ENCODE data around the gene RAD50. TPM values are rescaled to one million over a fixed set of nuclear protein-coding genes. Genes with fewer than 3 reads are reported as not detected.

Gene RAD50
- total RNA-seq, 2 experiments from 2014 or later, result 33.3 to 38.5 TPM

DNA sequence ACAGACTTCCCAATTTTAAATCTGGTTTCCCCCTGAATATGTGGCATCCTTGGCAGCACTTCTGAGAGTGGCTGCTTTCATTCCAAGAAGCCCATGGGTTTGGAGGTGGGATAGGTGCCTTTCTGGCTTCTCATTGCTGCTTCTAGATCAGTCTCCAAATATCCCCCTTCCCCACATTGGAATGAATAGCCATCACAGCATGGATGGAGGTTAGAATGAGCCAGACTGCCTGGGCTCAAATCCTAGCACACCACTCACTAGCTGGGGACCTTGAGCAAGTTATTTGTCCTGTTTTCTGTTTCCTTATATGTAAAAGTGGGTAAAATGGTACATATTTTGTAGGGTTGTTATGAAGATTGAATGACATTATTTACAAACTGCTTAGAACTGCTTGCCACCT, 87.4 kb downstream of the RAD50 start:
- H3K4me1 Mint-ChIP-seq, result peaks cover 39% of the 10 kb centered on the region
- CTCF ChIA-PET, result interaction anchor here (1.5 to 2.5 kb wide), 2 partner anchors 14 to 19 kb away, joined by 4 to 8 read pairs; no protein-coding TSS in a partner anchor
- peaks cover 64% of the 10 kb centered on the region for H3K36me3 Mint-ChIP-seq (ENCODE audit: low read depth)

DNA sequence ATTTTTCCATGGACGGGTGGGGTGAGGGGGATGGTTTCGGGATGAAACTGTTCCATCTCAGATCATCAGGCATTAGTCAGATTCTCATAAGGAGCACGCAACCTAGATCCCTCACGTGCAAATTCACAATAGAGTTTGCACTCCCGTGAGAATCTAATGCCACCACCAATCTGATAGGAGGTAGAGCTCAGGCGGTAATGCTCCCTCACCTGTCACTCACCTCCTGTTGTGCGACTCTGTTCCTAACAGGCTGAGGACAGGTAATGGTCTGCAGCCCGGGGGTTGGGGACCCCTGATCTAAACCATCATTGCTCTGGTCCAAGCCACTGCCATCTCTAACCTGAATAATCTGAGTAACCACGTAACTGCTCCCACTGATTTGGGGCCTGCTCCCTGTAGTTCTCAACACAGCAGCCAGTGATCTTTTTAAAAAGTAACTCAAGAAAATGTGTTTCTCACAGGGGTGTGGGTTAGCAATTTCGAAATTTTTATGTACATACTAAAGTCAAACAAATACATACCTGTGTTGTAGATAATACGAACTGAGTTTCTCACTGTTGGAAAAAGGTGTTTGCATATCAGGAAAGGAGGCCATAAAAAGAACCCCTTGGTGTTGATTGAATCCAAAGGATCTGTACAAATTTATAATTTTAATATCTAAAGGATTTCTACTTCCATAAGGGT, 89.9 kb downstream of the RAD50 start:
- Mint-ChIP-seq H3K27ac (no peak overlapping the region), H3K36me3 (ENCODE audit: low read depth) (peaks cover 46% of the 10 kb centered on the region), H3K9me3 (peaks cover 10% of the 10 kb centered on the region), H3K27me3 (peaks cover 14% of the 10 kb centered on the region), H3K4me3 (no peak overlapping the region), H3K4me1 (peaks cover 15% of the 10 kb centered on the region)
- ChIA-PET POLR2A (no interaction called here), CTCF (interaction anchor here (0.9 kb wide), 1 partner anchor 120 kb away, joined by 3 read pairs; no protein-coding TSS in a partner anchor)
- no peak for DNase-seq

More for the DNA sequence above, 87.4 kb downstream of the RAD50 start:
- DNase-seq, result no peak
- Mint-ChIP-seq H3K9me3 (peaks cover 10% of the 10 kb centered on the region), H3K27me3 (peaks cover 14% of the 10 kb centered on the region), H3K4me3 (no peak overlapping the region), H3K27ac (no peak overlapping the region)
- POLR2A ChIA-PET, result no interaction called here

DNA sequence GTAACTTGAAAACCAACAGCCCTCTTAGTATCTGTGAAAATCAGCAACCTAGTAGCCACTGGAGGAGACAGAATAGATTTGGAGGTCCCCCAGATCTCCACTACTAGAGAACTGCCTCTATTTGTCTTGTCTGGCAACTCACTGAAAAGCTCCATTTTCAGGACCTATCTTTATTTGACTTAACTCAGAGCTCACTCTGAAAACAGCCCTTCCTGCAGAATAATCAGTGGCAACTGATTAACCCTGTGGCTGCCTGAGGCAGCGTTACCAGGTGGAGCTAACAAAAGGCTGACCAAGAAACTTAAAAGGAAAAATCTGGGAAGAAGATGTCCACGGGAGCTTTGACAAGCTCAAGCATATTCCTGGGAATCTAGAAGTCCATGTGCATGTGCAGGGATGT, 90.7 kb downstream of the RAD50 start:
- CTCF ChIA-PET, result interaction anchor here (0.6 to 0.9 kb wide), 2 partner anchors 120 to 208 kb away, joined by 3 read pairs; no protein-coding TSS in a partner anchor
- no peak overlapping the region for H3K27ac Mint-ChIP-seq
- POLR2A ChIA-PET, result no interaction called here
- peaks cover 14% of the 10 kb centered on the region for H3K27me3 Mint-ChIP-seq
- peaks cover 10% of the 10 kb centered on the region for H3K9me3 Mint-ChIP-seq
- H3K4me1 Mint-ChIP-seq, result peaks cover 8% of the 10 kb centered on the region
- DNase-seq, result no peak
- H3K4me3 Mint-ChIP-seq, result no peak overlapping the region
- H3K36me3 Mint-ChIP-seq (ENCODE audit: low read depth), result peaks cover 39% of the 10 kb centered on the region

DNA sequence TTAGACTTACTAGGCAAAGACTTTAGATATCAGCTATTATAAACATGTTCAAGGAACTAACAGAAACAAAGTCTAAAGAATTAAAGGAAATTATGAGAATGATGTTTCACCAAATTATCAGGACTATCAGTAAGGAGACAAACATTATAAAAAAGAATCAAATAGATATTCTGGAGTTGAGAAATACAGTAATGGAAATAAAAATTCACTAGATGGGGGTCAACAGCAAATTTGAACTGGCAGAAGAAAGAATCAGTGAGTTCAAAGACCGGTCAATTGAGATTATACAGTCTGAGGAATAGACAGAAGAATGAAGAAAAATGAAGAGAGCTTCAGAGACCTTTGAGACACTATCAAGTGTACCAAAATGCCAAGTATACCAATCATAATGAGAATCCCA, 91.6 kb downstream of the RAD50 start:
- no peak for DNase-seq
- ChIA-PET CTCF (interaction anchor here (0.8 to 1.3 kb wide), 3 partner anchors 10 to 18 kb away, joined by 3 read pairs; partner anchors contain the start of gene IL13), POLR2A (no interaction called here)
- peaks cover 10% of the 10 kb centered on the region for H3K9me3 Mint-ChIP-seq
- peaks cover 30% of the 10 kb centered on the region for H3K36me3 Mint-ChIP-seq (ENCODE audit: low read depth)
- no peaks in the 10 kb centered on the region for H3K4me1 Mint-ChIP-seq
- peaks cover 14% of the 10 kb centered on the region for H3K27me3 Mint-ChIP-seq
- no peak overlapping the region for H3K27ac Mint-ChIP-seq
- no peak overlapping the region for H3K4me3 Mint-ChIP-seq

DNA sequence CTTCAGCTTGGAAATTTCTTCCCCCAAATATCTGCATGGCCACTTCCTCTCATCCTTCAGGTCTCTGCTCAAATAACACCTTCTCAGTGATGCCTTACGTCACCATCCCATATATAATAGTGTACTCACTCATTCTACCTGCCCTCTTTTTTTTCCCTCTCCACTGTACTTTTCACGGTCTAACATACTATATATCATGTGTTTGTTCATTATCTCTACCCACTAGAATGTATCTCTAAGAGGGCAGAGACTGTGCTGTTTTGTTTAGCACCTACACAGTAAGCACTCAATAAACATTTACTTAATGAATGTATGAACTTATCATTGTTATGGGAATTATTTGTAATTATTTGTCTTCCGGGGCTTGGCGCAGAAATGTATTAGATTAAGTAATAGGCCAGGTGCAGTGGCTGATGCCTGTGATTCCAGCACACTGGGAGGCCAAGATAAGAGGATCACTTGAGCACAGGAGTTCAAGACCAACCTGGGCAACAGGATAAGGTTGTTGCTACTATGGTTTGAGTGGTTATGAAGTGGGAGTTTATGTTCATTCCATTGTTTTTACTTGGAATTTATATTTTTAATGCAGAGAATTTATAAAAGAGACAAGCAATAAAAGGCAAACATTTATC, 95.2 kb downstream of the RAD50 start:
- ChIA-PET POLR2A (no interaction called here), CTCF (interaction anchor here (0.6 kb wide), 1 partner anchor 101 kb away, joined by 3 read pairs; no protein-coding TSS in a partner anchor)
- no peak for DNase-seq
- H3K4me1 Mint-ChIP-seq, result peaks cover 6% of the 10 kb centered on the region
- no peak overlapping the region for H3K4me3 Mint-ChIP-seq
- no peak overlapping the region for H3K27ac Mint-ChIP-seq
- H3K27me3 Mint-ChIP-seq, result peaks cover 39% of the 10 kb centered on the region
- H3K9me3 Mint-ChIP-seq, result peaks cover 10% of the 10 kb centered on the region
- H3K36me3 Mint-ChIP-seq (ENCODE audit: low read depth), result peaks cover 9% of the 10 kb centered on the region

DNA sequence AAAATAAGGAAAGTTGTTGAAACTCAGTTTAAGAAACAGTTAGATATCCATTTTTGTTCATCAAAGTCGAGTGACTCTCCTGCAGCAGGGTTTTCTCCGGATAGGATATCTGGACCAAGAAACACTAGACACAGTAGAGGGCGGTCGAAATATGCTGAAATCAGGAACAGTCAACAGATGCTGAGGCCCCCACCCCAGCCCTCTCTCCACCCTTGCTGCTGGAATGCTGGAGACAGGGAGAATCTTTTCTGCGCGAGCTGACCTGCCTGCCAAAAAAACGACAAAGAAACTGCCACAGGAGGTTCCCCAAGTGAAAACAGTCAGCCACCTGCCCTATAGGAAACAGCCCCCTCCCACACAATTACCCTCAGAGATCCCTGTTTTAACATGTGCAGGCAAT, 96.9 kb downstream of the RAD50 start:
- Mint-ChIP-seq H3K36me3 (ENCODE audit: low read depth) (no peaks in the 10 kb centered on the region), H3K27ac (no peak overlapping the region), H3K27me3 (peaks cover 27% of the 10 kb centered on the region), H3K4me1 (peaks cover 11% of the 10 kb centered on the region), H3K9me3 (peaks cover under 1% of the 10 kb centered on the region), H3K4me3 (no peak overlapping the region)
- CTCF ChIA-PET, result interaction anchor here (1.3 kb wide), 2 partner anchors 14 to 20 kb away, joined by 3 read pairs; no protein-coding TSS in a partner anchor
- POLR2A ChIA-PET, result no interaction called here
- DNase-seq, result no peak

DNA sequence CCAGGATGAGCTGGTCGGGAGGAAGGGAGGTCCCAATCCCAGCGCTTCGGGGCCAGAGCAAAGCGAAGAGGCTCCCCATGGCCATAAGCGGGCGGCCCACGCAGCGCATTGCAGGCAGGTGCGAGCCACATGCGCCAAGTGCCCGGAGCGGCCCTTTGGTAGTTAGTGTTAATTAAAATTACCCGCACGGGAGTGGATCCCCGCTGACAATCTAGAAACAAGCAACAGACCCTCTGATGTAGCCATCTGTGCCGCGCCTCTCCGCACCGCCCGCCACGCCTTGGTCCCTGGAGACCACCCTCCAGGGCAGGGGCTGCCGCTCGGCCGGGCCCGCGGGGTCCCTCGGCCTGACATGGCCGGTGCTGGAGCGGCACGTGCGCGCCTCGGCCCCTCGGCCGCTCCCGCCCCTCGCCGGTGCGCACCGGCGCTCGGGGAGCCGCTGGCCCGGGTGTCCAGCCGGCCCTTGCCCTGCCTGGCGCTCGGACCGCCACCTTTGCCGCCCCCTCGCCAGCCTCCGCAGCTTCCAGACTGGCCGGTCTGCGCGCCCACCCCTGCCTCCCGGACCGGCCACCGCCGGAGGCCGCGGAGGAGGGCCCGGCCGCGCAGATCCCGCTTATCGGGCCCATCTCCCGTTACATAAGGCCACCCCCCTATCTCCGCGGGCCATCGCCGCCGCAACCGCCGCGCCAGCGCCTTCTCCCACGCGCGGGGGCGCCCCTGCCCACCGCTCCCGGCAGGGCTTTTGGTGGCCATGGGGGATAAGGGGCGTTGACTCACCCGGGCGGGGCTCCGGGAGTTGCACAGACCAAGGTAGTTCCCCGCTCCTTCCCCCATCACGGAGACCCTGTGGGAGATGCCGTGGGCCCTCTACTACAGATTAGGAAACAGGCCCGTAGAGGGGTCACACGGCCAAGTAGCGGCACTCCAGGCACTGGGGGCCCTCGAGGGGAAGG, 99.3 kb downstream of the RAD50 start:
- peaks cover 11% of the 10 kb centered on the region for H3K4me1 Mint-ChIP-seq
- no peaks in the 10 kb centered on the region for H3K9me3 Mint-ChIP-seq
- H3K27me3 Mint-ChIP-seq, result peaks cover 26% of the 10 kb centered on the region
- CTCF ChIA-PET, result no interaction called here
- H3K36me3 Mint-ChIP-seq (ENCODE audit: low read depth), result no peaks in the 10 kb centered on the region
- POLR2A ChIA-PET, result no interaction called here
- no peak for DNase-seq
- no peak overlapping the region for H3K27ac Mint-ChIP-seq
- H3K4me3 Mint-ChIP-seq, result no peak overlapping the region

DNA sequence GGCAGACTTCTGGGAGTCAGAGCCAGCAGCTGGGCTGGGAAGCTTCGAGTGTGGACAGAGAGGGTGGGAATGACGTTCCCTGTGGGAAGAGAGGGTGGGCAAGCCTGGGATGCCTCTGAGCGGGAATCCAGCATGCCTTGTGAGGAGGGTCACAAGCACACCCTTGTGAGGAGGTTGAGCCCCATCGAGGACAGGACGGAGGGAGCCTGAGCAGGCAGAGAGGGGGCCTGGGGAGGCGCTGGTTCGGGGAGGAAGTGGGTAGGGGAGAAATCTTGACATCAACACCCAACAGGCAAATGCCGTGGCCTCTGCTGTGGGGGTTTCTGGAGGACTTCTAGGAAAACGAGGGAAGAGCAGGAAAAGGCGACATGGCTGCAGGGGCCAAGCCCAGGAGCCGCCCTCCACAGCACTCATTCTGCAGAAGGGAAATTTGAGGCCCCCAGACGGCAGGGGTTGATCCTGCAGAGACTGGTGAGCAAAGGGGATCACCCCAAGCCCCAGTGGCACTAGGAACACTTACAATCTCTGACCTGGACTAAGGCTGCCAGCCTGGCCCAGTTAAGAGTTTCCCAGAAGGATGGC, 100.1 kb downstream of the RAD50 start:
- no peak for DNase-seq
- H3K36me3 Mint-ChIP-seq (ENCODE audit: low read depth), result no peaks in the 10 kb centered on the region
- peaks cover 26% of the 10 kb centered on the region for H3K27me3 Mint-ChIP-seq
- H3K27ac Mint-ChIP-seq, result no peak overlapping the region
- no peak overlapping the region for H3K4me3 Mint-ChIP-seq
- no peaks in the 10 kb centered on the region for H3K9me3 Mint-ChIP-seq
- peaks cover 11% of the 10 kb centered on the region for H3K4me1 Mint-ChIP-seq
- ChIA-PET POLR2A (no interaction called here), CTCF (no interaction called here)

DNA sequence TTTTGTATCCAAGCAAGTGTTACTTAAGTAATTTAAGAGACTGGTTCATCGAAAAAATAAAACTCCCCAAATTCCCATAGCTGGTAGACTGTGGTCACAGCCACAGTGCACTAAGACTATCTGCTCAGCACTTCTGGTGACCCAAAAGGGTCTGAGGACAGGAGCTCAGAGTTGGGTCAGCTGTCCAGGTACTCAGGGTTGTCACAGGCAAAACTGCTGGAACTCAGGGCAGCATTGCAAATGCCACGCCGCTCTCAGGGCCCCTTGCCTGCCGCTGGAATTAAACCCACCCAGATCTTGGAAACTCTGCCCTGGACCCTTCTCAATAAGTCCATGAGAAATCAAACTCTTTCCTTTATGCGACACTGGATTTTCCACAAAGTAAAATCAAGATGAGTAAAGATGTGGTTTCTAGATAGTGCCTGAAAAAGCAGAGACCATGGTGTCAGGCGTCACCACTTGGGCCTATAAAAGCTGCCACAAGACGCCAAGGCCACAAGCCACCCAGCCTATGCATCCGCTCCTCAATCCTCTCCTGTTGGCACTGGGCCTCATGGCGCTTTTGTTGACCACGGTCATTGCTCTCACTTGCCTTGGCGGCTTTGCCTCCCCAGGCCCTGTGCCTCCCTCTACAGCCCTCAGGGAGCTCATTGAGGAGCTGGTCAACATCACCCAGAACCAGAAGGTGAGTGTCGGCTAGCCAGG, 101.1 kb downstream of the RAD50 start, which contains the start of gene IL13:
Gene IL13 (plus strand): TSS at position 498 of the 705 bp plus-strand sequence. CDS start 14 bp downstream, at position 512.
- ChIA-PET CTCF (interaction anchor here (1.3 to 1.7 kb wide), 3 partner anchors 10 to 131 kb away, joined by 3 to 5 read pairs (median 3); no protein-coding TSS in a partner anchor), POLR2A (no interaction called here)
- Mint-ChIP-seq H3K36me3 (ENCODE audit: low read depth) (no peaks in the 10 kb centered on the region), H3K27ac (no peak within 1 kb of the TSS), H3K4me1 (peaks cover 14% of the 10 kb centered on the region), H3K9me3 (no peaks in the 10 kb centered on the region), H3K4me3 (no peak within 1 kb of the TSS), H3K27me3 (peaks cover 26% of the 10 kb centered on the region)
- DNase-seq, result no peak

DNA sequence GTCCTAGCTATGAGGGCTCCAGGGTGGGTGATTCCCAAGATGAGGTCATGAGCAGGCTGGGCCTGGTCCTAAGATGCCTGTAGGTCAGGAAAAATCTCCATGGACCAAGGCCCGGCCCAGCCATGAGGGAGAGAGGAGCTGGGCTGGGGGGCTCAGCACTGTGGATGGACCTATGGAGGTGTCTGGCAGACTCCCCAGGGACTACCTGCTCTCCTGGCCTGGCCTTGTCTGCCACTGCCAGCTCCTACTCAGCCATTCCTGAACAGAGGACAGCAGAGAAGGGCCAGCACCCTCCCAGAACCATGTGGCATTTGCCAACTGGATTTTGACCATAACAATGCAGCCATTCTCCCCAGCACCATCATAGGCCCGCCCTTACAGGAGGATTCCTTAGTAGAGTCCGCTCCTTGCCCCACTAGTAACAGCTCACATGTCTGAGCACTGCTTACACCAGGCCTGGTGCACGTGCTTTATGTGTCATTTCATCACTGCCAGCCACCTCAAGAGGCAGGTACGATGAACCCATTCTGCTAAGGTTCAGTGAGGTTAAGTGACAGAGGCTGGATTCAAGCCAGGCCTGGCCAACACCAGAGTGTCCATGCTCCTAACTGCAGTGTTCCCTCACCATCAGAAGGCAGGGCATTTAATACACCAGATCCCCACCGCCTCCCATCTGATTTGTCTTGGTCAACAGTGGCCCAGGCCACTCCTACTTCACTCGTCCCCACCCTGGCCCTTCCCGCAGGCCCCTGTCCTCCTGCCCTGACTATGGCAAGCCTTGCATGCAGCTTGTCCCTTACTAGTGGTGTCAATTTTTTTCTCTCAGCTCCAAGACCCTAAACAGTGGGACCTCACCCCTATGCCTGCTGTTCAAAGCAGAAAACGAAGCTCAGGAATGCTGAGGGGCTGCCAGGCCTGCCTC, 101.9 kb downstream of the RAD50 start:
- Mint-ChIP-seq H3K27ac (no peak overlapping the region), H3K4me1 (peaks cover 22% of the 10 kb centered on the region), H3K27me3 (peaks cover 22% of the 10 kb centered on the region), H3K36me3 (ENCODE audit: low read depth) (no peaks in the 10 kb centered on the region), H3K9me3 (no peaks in the 10 kb centered on the region), H3K4me3 (no peak overlapping the region)
- POLR2A ChIA-PET, result no interaction called here
- CTCF ChIA-PET, result interaction anchor here (1.3 to 1.7 kb wide), 5 partner anchors 11 to 132 kb away, joined by 3 to 5 read pairs (median 4); no protein-coding TSS in a partner anchor
- no peak for DNase-seq
